AG04450 (cell line): ENCODE data around the gene IMP4. TPM values are rescaled to one million over a fixed set of nuclear protein-coding genes. Genes with fewer than 3 reads are reported as not detected.

Experiments
- CTCF ChIA-PET: fragments of 300-600, 350-600 bp; formaldehyde crosslinking; extraction: SDS; loops from one replicate; lab custom pipeline; 2022; ENCODE audit warnings: antibody characterized with exemption, inconsistent platforms; lab: Charles Lee
- POLR2A ChIA-PET: fragments of 350-600 bp; formaldehyde crosslinking; extraction: SDS; loops from one replicate; lab custom pipeline; 2021; ENCODE audit warnings: antibody characterized with exemption, inconsistent platforms; lab: Yijun Ruan, JAX
- DNase-seq: peaks from one replicate; pipeline ENCODE4 v3.0.0-alpha.2; 2011; ENCODE audit warnings: low read depth, low spot score
- H3K27ac ChIP-seq: one replicate; pipeline ENCODE4 v1.5.1; 2012; ENCODE audit warnings: low read depth, low read length, control low read depth
- H3K27me3 ChIP-seq: one replicate; pipeline ENCODE4 v1.6.0; 2012; ENCODE audit warnings: low read length; ENCODE audit not compliant: control insufficient read depth, insufficient read depth
- H3K4me3 ChIP-seq: 2 replicates; pipeline ENCODE4 v1.5.1; 2011; ENCODE audit warnings: mild to moderate bottlenecking, low read depth, low read length, control low read depth
- H3K9me3 ChIP-seq: 2 replicates; pipeline ENCODE4 v1.5.1; 2012; ENCODE audit warnings: low read length; ENCODE audit not compliant: control insufficient read depth, insufficient read depth
- polyA plus RNA-seq: library from polyadenylated mRNA; depleted of rRNA; stranded (reverse); fragments of >200 nt; gene quantifications from 2 replicates; pipeline ENCODE4 v1.2.3, GENCODE V29; 2011
- TF ChIP-seq, protein P1 (sequence below): IDR thresholded peaks from 2 replicates; pipeline ENCODE4 v1.5.1; 2011; ENCODE audit warnings: low read depth, low read length, control low read depth, inconsistent platforms

IMP4 gene
- polyA plus RNA-seq, 1 experiment = 51.0 TPM

DNA sequence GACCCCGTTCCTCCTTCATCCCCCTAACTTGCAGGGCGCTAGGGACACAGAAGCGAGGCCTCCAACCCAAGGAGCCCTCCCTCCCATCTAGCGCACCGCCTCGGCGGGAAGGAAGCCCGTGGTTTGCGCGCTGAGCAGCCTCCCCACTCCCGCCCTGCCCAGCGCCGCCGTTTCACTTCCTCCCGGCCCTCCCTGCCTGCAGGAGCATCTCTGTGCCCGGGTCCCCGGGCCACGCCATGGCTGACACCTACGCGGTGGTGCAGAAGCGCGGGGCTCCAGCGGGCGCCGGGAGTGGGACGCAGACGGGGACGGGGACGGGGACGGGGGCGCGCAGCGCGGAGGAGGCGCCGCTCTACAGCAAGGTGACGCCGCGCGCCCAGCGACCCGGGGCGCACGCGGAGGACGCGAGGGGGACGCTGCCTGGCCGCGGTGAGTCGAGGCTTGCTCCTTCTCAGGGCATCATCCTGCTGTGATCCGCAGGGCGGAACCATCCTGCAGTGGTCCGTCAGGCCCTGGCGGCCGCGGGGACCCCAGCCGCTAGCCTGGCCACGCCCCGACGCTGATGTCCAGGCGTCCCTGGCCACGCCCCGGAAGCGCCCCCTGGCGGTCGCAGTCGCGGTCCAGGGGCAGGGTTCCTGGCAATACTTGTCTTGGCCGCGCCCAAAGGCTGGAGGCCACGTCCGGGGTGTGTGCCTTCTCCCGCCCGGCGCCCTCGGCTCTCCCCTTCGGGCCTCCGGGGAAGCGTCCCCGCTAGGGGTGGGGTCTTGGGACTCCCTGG is 29.5 kb downstream of the IMP4 start:
- Histone ChIP-seq H3K27me3 (no peaks in the 10 kb centered on the region), H3K27ac (peak overlapping the region; percentile 65), H3K4me3 (peak overlapping the region; percentile 89), H3K9me3 (peaks cover 2% of the 10 kb centered on the region)
- ChIA-PET POLR2A (interaction anchor here (0.9 to 1.3 kb wide), 4 partner anchors 16 to 35 kb away, joined by 3 to 5 read pairs (median 4); partner anchors contain the start of genes IMP4 and PTPN18), CTCF (interaction anchor here (0.7 to 2.3 kb wide), 14 partner anchors 10 to 669 kb away, joined by 3 to 29 read pairs (median 8); partner anchors contain the start of genes IMP4 and PTPN18)
- DNase-seq = peak; percentile 52
- TF ChIP-seq, protein P1, sequence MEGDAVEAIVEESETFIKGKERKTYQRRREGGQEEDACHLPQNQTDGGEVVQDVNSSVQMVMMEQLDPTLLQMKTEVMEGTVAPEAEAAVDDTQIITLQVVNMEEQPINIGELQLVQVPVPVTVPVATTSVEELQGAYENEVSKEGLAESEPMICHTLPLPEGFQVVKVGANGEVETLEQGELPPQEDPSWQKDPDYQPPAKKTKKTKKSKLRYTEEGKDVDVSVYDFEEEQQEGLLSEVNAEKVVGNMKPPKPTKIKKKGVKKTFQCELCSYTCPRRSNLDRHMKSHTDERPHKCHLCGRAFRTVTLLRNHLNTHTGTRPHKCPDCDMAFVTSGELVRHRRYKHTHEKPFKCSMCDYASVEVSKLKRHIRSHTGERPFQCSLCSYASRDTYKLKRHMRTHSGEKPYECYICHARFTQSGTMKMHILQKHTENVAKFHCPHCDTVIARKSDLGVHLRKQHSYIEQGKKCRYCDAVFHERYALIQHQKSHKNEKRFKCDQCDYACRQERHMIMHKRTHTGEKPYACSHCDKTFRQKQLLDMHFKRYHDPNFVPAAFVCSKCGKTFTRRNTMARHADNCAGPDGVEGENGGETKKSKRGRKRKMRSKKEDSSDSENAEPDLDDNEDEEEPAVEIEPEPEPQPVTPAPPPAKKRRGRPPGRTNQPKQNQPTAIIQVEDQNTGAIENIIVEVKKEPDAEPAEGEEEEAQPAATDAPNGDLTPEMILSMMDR = peak; percentile 79

DNA sequence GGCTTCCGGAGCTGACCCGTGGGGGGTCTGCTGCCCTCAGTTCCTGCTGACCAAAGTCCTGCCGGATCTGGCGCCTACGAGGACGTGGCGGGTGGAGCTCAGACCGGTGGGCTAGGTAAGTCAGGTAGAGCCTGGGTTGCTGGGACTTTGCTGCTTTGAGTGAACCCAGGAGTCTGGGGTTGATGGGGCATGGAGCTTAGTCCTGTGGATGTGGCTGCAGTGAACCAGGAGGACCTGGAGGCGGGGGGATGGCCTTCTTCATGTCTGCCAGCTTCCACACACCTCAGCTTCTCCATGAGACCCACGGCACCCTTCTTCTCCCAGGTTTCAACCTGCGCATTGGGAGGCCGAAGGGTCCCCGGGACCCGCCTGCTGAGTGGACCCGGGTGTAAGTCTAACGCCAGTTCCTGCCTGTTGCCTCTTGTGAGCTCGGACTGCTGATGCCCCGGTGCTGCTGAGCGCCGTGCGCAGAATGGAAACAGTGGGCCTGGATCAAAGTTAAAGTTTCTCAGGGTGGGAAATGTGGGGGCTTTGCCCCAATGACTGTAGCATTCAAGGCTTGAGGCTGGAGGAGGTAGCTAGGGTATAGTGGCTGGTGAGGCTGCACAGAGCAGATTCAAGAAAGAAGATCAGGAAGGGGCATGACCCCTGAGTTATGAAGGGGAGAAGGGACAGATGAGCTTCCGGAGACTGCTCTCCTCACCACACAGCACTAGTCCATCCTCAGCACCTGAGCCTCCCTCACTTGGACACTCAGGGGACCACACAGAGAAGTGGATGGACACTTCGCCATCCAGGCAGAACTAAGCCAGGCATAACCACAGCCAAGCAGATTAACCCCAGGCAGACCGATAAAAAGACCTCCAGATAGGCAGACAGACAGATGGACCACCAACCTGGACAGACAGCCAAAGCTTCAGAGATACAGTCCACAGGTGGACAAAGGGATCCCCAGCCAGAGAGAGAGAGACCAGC is 30.4 kb downstream of the IMP4 start:
- CTCF ChIA-PET = interaction anchor here (0.6 to 2.3 kb wide), 18 partner anchors 9 to 1945 kb away, joined by 3 to 29 read pairs (median 6); partner anchors contain the start of genes IMP4 and PTPN18
- no peak for DNase-seq
- Histone ChIP-seq H3K27ac (peak overlapping the region; percentile 65), H3K27me3 (no peaks in the 10 kb centered on the region), H3K4me3 (peak overlapping the region; percentile 89), H3K9me3 (no peaks in the 10 kb centered on the region; the same call in 1 of the 2 replicates)
- TF ChIP-seq, protein P1 = no peak
- POLR2A ChIA-PET = interaction anchor here (0.9 to 1.3 kb wide), 5 partner anchors 15 to 36 kb away, joined by 3 to 5 read pairs (median 4); partner anchors contain the start of genes IMP4 and PTPN18

DNA sequence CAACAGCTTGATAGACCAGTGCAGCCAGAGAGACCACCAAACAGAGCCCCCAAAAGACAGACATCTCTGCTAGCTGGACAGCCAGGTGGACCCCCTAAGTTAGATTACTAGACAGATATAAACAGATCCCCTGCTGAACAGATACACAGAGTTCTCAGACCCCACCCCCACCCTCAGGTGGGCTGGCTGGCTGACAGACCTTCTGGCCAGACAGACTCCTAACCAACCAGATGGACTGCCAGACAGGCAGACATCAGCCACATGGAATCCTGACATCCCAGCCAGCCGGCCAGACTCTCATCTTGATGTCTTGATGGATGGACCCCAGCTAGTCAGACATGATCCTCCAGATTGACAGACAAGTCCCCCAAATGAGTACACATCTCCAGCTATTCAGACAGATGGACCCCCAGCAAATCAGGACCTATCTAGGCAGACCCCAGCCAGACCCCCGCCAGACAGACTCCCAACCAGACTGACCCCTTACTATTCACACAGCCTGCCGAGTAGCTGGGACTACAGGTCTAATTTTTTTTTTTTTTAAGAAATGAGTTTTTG is 31.2 kb downstream of the IMP4 start:
- Histone ChIP-seq H3K27me3 (no peaks in the 10 kb centered on the region), H3K4me3 (peak overlapping the region; percentile 89), H3K9me3 (no peaks in the 10 kb centered on the region; the same call in 1 of the 2 replicates), H3K27ac (no peak overlapping the region)
- CTCF ChIA-PET = interaction anchor here (0.6 to 2.3 kb wide), 13 partner anchors 8 to 1945 kb away, joined by 3 to 29 read pairs (median 8); partner anchors contain the start of genes IMP4 and PTPN18
- POLR2A ChIA-PET = interaction anchor here (1.1 to 1.3 kb wide), 3 partner anchors 18 to 37 kb away, joined by 3 to 5 read pairs (median 4); partner anchors contain the start of genes IMP4 and PTPN18
- TF ChIP-seq, protein P1 = no peak
- no peak for DNase-seq

DNA sequence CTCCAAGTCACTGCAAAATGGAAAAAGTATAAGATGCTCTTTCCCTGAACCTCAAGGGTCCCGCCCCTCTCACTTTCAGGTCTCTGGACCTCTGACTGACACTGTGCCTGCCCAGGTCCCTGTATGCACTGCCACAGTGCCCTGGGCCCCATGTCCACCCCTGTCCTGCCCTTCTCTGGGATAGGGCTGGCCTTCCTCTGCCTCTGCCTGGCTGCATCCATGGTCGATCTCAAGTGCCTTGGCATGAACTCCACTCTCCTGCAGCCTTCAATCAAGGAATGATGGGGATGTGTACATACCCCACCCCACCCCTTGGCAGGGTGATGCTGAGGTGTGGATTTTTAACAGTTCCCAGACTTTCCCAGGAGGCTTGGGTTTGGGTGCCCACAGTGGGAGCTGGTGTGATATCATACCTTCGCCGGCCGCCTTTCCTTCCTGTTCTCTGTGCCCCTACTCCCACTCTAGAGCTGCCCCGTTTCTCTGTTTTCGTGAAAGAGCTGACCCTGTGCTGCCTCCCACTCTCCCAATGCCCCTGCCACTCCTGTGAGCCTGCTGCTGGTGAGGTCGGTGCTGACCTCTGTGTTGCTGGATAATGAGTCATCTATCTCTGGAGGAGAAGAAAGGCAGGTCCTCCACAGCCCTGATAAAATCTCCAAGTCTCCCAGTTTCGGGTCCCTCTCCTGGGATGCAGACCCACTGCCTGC is 32.0 kb downstream of the IMP4 start:
- H3K27me3 ChIP-seq = no peaks in the 10 kb centered on the region
- POLR2A ChIA-PET = interaction anchor here (1.1 kb wide), 1 partner anchor 32 kb away, joined by 4 read pairs; the partner anchor contains the start of gene IMP4
- DNase-seq = no peak
- TF ChIP-seq, protein P1 = no peak
- H3K4me3 ChIP-seq = no peak overlapping the region
- H3K27ac ChIP-seq = no peak overlapping the region
- no peaks in the 10 kb centered on the region; the same call in 1 of the 2 replicates for H3K9me3 ChIP-seq
- CTCF ChIA-PET = interaction anchor here (2.2 to 2.3 kb wide), 2 partner anchors 10 to 41 kb away, joined by 17 to 20 read pairs; no protein-coding TSS in a partner anchor
